Measurements from ENCODE around the gene NLGN4X. TPM values are rescaled to one million over a fixed set of nuclear protein-coding genes. Genes with fewer than 3 reads are reported as not detected.
"Not testable (repeated sequence)": the region's sequence is repeated elsewhere in the genome, so short reads cannot be mapped to it uniquely, and the experiment has no call there.

The NLGN4X gene
- total and polyA plus RNA-seq, 5 donors from 2014 or later = not detected

DNA sequence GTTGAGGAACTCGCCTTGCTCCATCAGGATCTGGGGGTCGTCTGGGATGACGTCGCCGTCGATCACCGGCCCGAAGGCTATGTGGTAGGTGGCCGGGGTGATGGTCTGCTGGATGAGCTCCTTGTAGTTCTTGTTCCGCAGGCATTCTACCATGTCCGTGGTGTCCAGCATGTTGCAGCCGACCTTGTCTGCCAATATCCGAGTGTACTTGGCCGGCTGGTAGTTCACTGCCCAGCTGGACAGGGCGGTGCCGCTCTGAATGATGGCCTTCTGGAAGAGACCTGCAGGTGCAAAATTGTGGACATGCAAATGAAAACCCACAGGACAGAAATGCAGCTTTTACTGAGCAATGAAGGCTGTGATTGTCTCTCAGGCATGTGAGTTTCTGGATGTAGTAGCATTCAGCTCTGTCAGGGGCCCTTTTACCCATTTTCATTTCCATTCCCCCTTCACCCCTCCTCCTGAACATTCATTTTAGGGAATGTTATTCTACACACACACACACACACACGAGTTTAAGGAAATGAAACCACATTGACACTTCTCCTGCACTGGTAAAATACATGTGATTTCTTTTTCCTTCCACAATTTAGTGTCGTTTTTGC, 325.0 kb downstream of the NLGN4X start:
- not testable (repeated sequence) for H3K36me3 Mint-ChIP-seq; H3K36me3 ChIP-seq (ENCODE audit: control insufficient read depth, insufficient read depth, low read length); H3K27me3 ChIP-seq (ENCODE audit: control insufficient read depth, insufficient read depth, low read length); H3K27ac ChIP-seq (ENCODE audit: insufficient read depth, low read length, poor library complexity, severe bottlenecking); H3K9me3 ChIP-seq (ENCODE audit: control insufficient read depth in 2 of 2, low read length in 2 of 2); H3K4me3 Mint-ChIP-seq; H3K4me3 ChIP-seq (ENCODE audit: low read depth, low read length); H3K4me1 ChIP-seq (ENCODE audit: control insufficient read depth, insufficient read depth, low read length, poor library complexity, severe bottlenecking); ATAC-seq (ENCODE audit: low read depth in 2 of 2); DNase-seq; H3K4me1 Mint-ChIP-seq; H3K27me3 Mint-ChIP-seq; H3K27ac Mint-ChIP-seq
- H3K9me3 Mint-ChIP-seq = peaks cover 0 to 14% (median 3%) of the 10 kb centered on the region in 7 donors

DNA sequence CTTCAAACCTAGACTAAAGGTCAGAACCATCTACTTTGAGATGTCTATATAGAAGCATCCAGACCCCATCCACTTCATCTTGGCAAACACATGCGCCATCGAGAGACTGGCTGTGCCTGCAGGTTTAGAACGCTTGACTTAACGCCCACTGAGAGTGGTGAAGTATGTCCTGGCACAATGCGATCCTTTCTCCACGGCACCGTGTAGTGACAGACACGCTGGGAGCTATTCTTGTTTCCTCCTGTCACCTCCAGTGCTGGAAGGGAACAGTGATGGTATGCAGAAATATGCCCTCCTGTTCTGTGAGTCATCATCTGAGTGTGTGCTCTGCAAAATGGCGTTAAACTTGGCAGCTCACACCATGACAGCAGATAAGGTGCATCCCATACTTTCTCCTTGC, 330.2 kb downstream of the NLGN4X start:
- Mint-ChIP-seq H3K9me3 (peaks cover 0 to 7% (median 2%) of the 10 kb centered on the region in 7 donors), H3K27me3 (no peaks in the 10 kb centered on the region), H3K36me3 (no peaks in the 10 kb centered on the region), H3K27ac (no peak overlapping the region), H3K4me1 (no peaks in the 10 kb centered on the region), H3K4me3 (no peak overlapping the region)
- DNase-seq (no peak), ATAC-seq (ENCODE audit: low read depth in 2 of 2) (no peak)
- H3K9me3 ChIP-seq (ENCODE audit: control insufficient read depth in 2 of 2, low read length in 2 of 2) = no peaks in the 10 kb centered on the region
- H3K4me3 ChIP-seq (ENCODE audit: low read depth, low read length) = no peak overlapping the region
- H3K4me1 ChIP-seq (ENCODE audit: control insufficient read depth, insufficient read depth, low read length, poor library complexity, severe bottlenecking) = no peaks in the 10 kb centered on the region
- no peaks in the 10 kb centered on the region for H3K27me3 ChIP-seq (ENCODE audit: control insufficient read depth, insufficient read depth, low read length)
- H3K27ac ChIP-seq (ENCODE audit: insufficient read depth, low read length, poor library complexity, severe bottlenecking) = no peak overlapping the region
- H3K36me3 ChIP-seq (ENCODE audit: control insufficient read depth, insufficient read depth, low read length) = no peaks in the 10 kb centered on the region

DNA sequence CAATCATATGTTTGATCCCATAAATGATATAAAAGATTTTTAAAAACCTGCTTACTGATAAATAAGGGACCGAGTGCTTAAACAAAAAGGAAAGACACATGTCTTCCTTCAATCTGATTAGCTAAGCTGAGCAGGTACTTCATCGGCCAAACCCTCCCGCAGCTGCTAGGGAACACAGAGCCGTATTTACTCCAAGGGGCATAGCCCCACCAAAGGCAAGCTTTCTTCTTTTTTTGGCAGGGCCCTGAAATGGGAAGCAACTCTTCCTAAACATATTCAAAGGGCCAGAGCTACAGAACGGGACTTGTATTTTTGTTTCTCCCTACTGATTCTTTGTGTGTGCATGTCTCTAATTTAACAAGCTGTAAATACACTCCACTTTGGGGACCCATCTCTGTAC, 337.3 kb downstream of the NLGN4X start:
- no peak for ATAC-seq (ENCODE audit: low read depth in 2 of 2)
- Mint-ChIP-seq H3K4me1 (no peaks in the 10 kb centered on the region), H3K27ac (no peak overlapping the region), H3K27me3 (no peaks in the 10 kb centered on the region), H3K4me3 (no peak overlapping the region), H3K9me3 (peaks cover 0 to 4% (median 1%) of the 10 kb centered on the region in 7 donors), H3K36me3 (no peaks in the 10 kb centered on the region)
- no peaks in the 10 kb centered on the region for H3K27me3 ChIP-seq (ENCODE audit: control insufficient read depth, insufficient read depth, low read length)
- peaks cover 0 to 2% of the 10 kb centered on the region in 2 experiments for H3K9me3 ChIP-seq (ENCODE audit: control insufficient read depth in 2 of 2, low read length in 2 of 2)
- no peaks in the 10 kb centered on the region for H3K4me1 ChIP-seq (ENCODE audit: control insufficient read depth, insufficient read depth, low read length, poor library complexity, severe bottlenecking)
- no peaks in the 10 kb centered on the region for H3K36me3 ChIP-seq (ENCODE audit: control insufficient read depth, insufficient read depth, low read length)
- H3K4me3 ChIP-seq (ENCODE audit: low read depth, low read length) = no peak overlapping the region
- H3K27ac ChIP-seq (ENCODE audit: insufficient read depth, low read length, poor library complexity, severe bottlenecking) = no peak overlapping the region
- no peak for DNase-seq

DNA sequence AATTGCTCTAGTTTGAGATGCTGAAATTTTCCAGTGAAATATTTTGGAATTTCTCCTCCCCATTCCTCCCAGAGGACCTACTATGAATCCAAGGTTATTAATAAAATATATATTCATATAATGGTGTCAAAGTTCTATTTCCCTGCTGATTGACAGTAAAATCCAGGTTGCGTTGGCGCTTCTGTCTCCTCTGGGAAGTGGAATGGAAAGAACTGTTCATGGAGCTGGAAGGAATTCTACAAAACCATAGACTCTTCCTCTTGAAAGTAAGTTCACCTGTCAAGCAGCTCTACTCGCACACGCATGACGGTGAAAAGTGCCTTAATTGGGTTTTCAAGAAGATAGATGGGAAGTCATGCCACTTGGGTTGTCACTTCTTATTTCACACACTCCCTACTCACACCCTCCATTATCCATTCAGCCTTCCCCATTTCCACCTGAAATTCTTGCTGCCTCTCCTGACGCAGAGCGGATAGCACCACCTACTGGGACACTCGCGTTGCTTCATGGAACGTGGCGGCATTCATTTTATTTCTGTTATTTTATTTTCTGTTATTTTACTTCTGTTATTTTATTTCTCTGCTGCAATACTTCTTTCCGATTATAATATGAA, 351.6 kb downstream of the NLGN4X start:
- H3K36me3 Mint-ChIP-seq = no peaks in the 10 kb centered on the region
- DNase-seq (no peak), ATAC-seq (ENCODE audit: low read depth in 2 of 2) (no peak)
- no peak overlapping the region for H3K4me3 Mint-ChIP-seq
- H3K9me3 Mint-ChIP-seq = peaks cover 0 to 6% (median 0%) of the 10 kb centered on the region in 7 donors
- Histone ChIP-seq H3K27ac (ENCODE audit: insufficient read depth, low read length, poor library complexity, severe bottlenecking) (no peak overlapping the region), H3K9me3 (ENCODE audit: control insufficient read depth in 2 of 2, low read length in 2 of 2) (no peaks in the 10 kb centered on the region), H3K4me1 (ENCODE audit: control insufficient read depth, insufficient read depth, low read length, poor library complexity, severe bottlenecking) (no peaks in the 10 kb centered on the region), H3K36me3 (ENCODE audit: control insufficient read depth, insufficient read depth, low read length) (no peaks in the 10 kb centered on the region), H3K27me3 (ENCODE audit: control insufficient read depth, insufficient read depth, low read length) (no peaks in the 10 kb centered on the region), H3K4me3 (ENCODE audit: low read depth, low read length) (no peak overlapping the region)
- H3K4me1 Mint-ChIP-seq = no peaks in the 10 kb centered on the region
- H3K27me3 Mint-ChIP-seq = no peaks in the 10 kb centered on the region
- H3K27ac Mint-ChIP-seq = no peak overlapping the region

DNA sequence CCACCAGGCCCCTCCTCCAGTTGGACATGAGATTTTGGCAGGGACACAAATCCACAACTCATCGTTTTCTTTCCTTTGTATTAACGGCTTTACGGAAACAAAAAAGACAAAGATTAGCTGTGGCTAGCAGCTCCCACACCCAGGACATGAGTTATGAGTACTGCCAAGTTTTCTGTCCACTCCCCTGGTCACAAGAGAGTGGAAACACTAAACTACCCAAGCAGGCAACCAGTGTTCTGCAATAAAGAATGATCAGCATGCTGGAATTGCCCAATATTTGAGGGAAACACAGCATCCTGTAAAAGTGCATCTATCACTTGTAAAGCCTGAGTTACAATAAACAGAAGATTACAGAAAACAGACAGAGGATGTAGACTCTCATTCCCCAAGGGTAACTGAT, 358.4 kb downstream of the NLGN4X start:
- Mint-ChIP-seq H3K36me3 (no peaks in the 10 kb centered on the region), H3K27me3 (no peaks in the 10 kb centered on the region), H3K27ac (no peak overlapping the region), H3K9me3 (peaks cover 1 to 13% (median 8%) of the 10 kb centered on the region in 7 donors), H3K4me1 (no peaks in the 10 kb centered on the region), H3K4me3 (no peak overlapping the region)
- Histone ChIP-seq H3K9me3 (ENCODE audit: control insufficient read depth in 2 of 2, low read length in 2 of 2) (no peaks in the 10 kb centered on the region), H3K36me3 (ENCODE audit: control insufficient read depth, insufficient read depth, low read length) (no peaks in the 10 kb centered on the region), H3K27me3 (ENCODE audit: control insufficient read depth, insufficient read depth, low read length) (no peaks in the 10 kb centered on the region), H3K4me1 (ENCODE audit: control insufficient read depth, insufficient read depth, low read length, poor library complexity, severe bottlenecking) (no peaks in the 10 kb centered on the region), H3K4me3 (ENCODE audit: low read depth, low read length) (no peak overlapping the region), H3K27ac (ENCODE audit: insufficient read depth, low read length, poor library complexity, severe bottlenecking) (no peak overlapping the region)
- ATAC-seq (ENCODE audit: low read depth in 2 of 2) (no peak), DNase-seq (no peak)

DNA sequence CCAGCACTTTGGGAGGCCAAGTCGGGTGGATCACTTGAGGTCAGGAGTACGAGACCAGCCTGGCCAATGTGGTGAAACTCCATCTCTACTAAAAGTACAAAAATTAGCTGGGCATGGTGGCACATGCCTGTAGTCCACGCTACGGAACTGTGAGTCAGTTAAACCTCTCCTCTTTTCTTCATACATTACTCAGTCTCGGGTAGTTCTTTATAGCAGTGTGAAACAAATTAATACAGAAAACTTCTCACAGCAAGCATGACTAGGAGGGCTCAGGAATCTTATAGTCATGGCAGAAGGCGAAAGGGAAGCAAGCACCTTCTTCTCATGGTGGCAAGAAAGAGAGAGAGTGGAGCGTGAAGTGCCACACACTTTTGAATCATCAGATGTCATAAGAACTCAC, 358.9 kb downstream of the NLGN4X start:
- Histone ChIP-seq H3K27ac (ENCODE audit: insufficient read depth, low read length, poor library complexity, severe bottlenecking) (no peak overlapping the region), H3K9me3 (ENCODE audit: control insufficient read depth in 2 of 2, low read length in 2 of 2) (no peaks in the 10 kb centered on the region), H3K36me3 (ENCODE audit: control insufficient read depth, insufficient read depth, low read length) (no peaks in the 10 kb centered on the region), H3K4me3 (ENCODE audit: low read depth, low read length) (no peak overlapping the region), H3K27me3 (ENCODE audit: control insufficient read depth, insufficient read depth, low read length) (no peaks in the 10 kb centered on the region), H3K4me1 (ENCODE audit: control insufficient read depth, insufficient read depth, low read length, poor library complexity, severe bottlenecking) (no peaks in the 10 kb centered on the region)
- H3K27me3 Mint-ChIP-seq = no peaks in the 10 kb centered on the region
- no peak for ATAC-seq (ENCODE audit: low read depth in 2 of 2)
- H3K27ac Mint-ChIP-seq = no peak overlapping the region
- no peaks in the 10 kb centered on the region for H3K4me1 Mint-ChIP-seq
- peaks cover 1 to 13% (median 9%) of the 10 kb centered on the region in 7 donors for H3K9me3 Mint-ChIP-seq
- DNase-seq = no peak
- no peak overlapping the region for H3K4me3 Mint-ChIP-seq
- H3K36me3 Mint-ChIP-seq = no peaks in the 10 kb centered on the region

DNA sequence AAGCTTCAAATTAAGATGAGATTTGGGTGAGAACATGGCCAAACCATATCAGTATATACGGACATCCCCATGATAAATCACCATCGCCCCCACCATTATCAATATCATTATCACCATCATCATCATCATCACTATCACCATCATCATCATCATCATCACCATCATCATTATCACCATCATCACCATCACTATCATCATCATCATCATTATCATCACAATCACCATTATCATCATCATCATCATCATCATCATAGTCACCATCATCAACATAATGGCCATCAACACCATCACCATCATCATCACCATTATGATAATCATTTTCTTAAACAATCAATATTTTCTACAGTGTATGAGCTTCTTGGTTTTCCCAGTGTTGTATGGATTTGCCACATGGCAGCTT, 360.9 kb downstream of the NLGN4X start:
- DNase-seq = no peak
- Mint-ChIP-seq H3K4me1 (no peaks in the 10 kb centered on the region), H3K27me3 (no peaks in the 10 kb centered on the region), H3K27ac (no peak overlapping the region), H3K36me3 (peaks cover 3% of the 10 kb centered on the region), H3K9me3 (peaks cover 1 to 14% (median 10%) of the 10 kb centered on the region in 7 donors), H3K4me3 (no peak overlapping the region)
- Histone ChIP-seq H3K4me3 (ENCODE audit: low read depth, low read length) (no peak overlapping the region), H3K27ac (ENCODE audit: insufficient read depth, low read length, poor library complexity, severe bottlenecking) (no peak overlapping the region), H3K4me1 (ENCODE audit: control insufficient read depth, insufficient read depth, low read length, poor library complexity, severe bottlenecking) (no peaks in the 10 kb centered on the region), H3K27me3 (ENCODE audit: control insufficient read depth, insufficient read depth, low read length) (no peaks in the 10 kb centered on the region), H3K9me3 (ENCODE audit: control insufficient read depth in 2 of 2, low read length in 2 of 2) (no peaks in the 10 kb centered on the region), H3K36me3 (ENCODE audit: control insufficient read depth, insufficient read depth, low read length) (no peaks in the 10 kb centered on the region)
- ATAC-seq (ENCODE audit: low read depth in 2 of 2) = no peak

DNA sequence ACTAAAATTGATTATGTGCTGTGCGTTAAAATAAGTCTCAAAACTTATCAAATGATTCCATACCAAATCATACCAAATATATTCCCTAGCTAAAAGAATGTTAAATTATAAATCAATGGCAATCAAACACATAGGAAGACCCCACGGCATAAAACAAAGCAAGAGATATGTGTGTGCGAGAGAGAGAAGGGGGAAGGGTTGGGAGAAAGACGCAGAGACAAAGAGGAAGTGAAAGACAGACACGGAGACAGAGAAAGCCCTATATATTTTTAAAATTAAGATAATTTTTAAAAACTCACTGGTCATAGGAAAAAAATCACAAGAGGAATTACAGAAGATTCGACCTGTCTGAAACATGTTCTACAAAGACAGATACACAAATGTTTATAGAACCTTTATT, 371.4 kb downstream of the NLGN4X start:
- Mint-ChIP-seq H3K9me3 (peaks cover 0 to 5% (median 0%) of the 10 kb centered on the region in 7 donors), H3K4me3 (no peak overlapping the region), H3K27me3 (no peaks in the 10 kb centered on the region), H3K4me1 (no peaks in the 10 kb centered on the region), H3K36me3 (no peaks in the 10 kb centered on the region), H3K27ac (no peak overlapping the region)
- ATAC-seq (ENCODE audit: low read depth in 2 of 2) (no peak), DNase-seq (no peak)
- Histone ChIP-seq H3K27ac (ENCODE audit: insufficient read depth, low read length, poor library complexity, severe bottlenecking) (no peak overlapping the region), H3K4me1 (ENCODE audit: control insufficient read depth, insufficient read depth, low read length, poor library complexity, severe bottlenecking) (no peaks in the 10 kb centered on the region), H3K36me3 (ENCODE audit: control insufficient read depth, insufficient read depth, low read length) (no peaks in the 10 kb centered on the region), H3K4me3 (ENCODE audit: low read depth, low read length) (no peak overlapping the region), H3K27me3 (ENCODE audit: control insufficient read depth, insufficient read depth, low read length) (no peaks in the 10 kb centered on the region), H3K9me3 (ENCODE audit: control insufficient read depth in 2 of 2, low read length in 2 of 2) (no peaks in the 10 kb centered on the region)

All from CD4-positive, CD25-positive, alpha-beta regulatory T cell (primary cell).